ENCODE results near the gene PAPPA. TPM values are rescaled to one million over a fixed set of nuclear protein-coding genes. Genes with fewer than 3 reads are reported as not detected.

Gene PAPPA
- total RNA-seq, 1 experiment from 2014 or later: 3.9 TPM

GRCh38 chr9:116405321-116405720 is 251.7 kb downstream of the PAPPA start:
- no peak overlapping the region for H2AFZ ChIP-seq
- no peak overlapping the region for H3K4me3 ChIP-seq
- no peaks in the 10 kb centered on the region for H3K36me3 ChIP-seq (ENCODE audit: low read depth)
- H3K27ac ChIP-seq: no peak overlapping the region
- H3K9me2 ChIP-seq (ENCODE audit: insufficient read depth): no peaks in the 10 kb centered on the region
- TF ChIP-seq, protein P1, sequence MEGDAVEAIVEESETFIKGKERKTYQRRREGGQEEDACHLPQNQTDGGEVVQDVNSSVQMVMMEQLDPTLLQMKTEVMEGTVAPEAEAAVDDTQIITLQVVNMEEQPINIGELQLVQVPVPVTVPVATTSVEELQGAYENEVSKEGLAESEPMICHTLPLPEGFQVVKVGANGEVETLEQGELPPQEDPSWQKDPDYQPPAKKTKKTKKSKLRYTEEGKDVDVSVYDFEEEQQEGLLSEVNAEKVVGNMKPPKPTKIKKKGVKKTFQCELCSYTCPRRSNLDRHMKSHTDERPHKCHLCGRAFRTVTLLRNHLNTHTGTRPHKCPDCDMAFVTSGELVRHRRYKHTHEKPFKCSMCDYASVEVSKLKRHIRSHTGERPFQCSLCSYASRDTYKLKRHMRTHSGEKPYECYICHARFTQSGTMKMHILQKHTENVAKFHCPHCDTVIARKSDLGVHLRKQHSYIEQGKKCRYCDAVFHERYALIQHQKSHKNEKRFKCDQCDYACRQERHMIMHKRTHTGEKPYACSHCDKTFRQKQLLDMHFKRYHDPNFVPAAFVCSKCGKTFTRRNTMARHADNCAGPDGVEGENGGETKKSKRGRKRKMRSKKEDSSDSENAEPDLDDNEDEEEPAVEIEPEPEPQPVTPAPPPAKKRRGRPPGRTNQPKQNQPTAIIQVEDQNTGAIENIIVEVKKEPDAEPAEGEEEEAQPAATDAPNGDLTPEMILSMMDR (conservative IDR thresholded peaks at IDR 0.05): no peak
- no peak for TF ChIP-seq EZH2 (IDR thresholded peaks at IDR 0.05; ENCODE audit: low read depth)
- H3K9me3 ChIP-seq (ENCODE audit: insufficient read depth, low read depth): no peaks in the 10 kb centered on the region
- no peaks in the 10 kb centered on the region for H3K4me1 ChIP-seq (replicated peaks; ENCODE audit: insufficient read depth)
- H3F3A ChIP-seq (ENCODE audit: insufficient read depth, low read depth): no peaks in the 10 kb centered on the region
- H3K79me2 ChIP-seq (ENCODE audit: low read depth): no peaks in the 10 kb centered on the region
- H3K4me2 ChIP-seq: no peak overlapping the region
- no TSS peak for BruUV-seq (replicated peaks)
- ChIA-PET POLR2A (ENCODE audit: unreplicated experiment) (no interaction called here), CTCF (no interaction called here)
- DNase-seq: no peak
- H3K27me3 ChIP-seq (ENCODE audit: insufficient read depth, low read depth): no peaks in the 10 kb centered on the region
- intact Hi-C loops (cut with micrococcal nuclease; ENCODE audit: unreplicated experiment): no loop called here
- H4K20me1 ChIP-seq (ENCODE audit: insufficient read depth): no peaks in the 10 kb centered on the region

DNA sequence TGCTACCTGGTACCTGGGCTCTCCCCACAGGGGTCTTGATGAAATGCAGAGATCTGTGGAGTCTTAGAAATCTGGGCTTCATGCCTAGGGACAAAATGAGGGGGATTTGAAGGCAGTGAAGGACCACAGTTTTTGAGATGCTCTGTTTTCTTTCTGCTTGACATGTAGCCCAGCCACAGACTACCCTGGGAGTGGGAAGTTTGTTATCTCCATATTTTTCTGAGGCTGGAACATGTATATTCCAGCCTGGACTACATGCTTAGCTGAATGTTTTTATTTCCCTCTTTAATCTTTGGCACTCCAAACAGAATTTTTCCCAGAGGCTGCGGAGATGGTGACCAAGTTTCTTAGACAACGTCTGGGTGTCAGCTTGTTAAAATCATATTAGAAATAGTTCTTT is 252.9 kb downstream of the PAPPA start:
- H3K4me2 ChIP-seq: no peak overlapping the region
- H3K27ac ChIP-seq: no peak overlapping the region
- no peaks in the 10 kb centered on the region for H3K9me2 ChIP-seq (ENCODE audit: insufficient read depth)
- CTCF ChIA-PET: no interaction called here
- H3K36me3 ChIP-seq (ENCODE audit: low read depth): no peaks in the 10 kb centered on the region
- H3K27me3 ChIP-seq (ENCODE audit: insufficient read depth, low read depth): no peaks in the 10 kb centered on the region
- no TSS peak for BruUV-seq (replicated peaks)
- intact Hi-C loops (cut with micrococcal nuclease; ENCODE audit: unreplicated experiment): no loop called here
- DNase-seq: no peak
- TF ChIP-seq, protein P1 (conservative IDR thresholded peaks at IDR 0.05): no peak
- TF ChIP-seq EZH2 (IDR thresholded peaks at IDR 0.05; ENCODE audit: low read depth): no peak
- POLR2A ChIA-PET (ENCODE audit: unreplicated experiment): no interaction called here
- H4K20me1 ChIP-seq (ENCODE audit: insufficient read depth): no peaks in the 10 kb centered on the region
- H2AFZ ChIP-seq: no peak overlapping the region
- no peaks in the 10 kb centered on the region for H3F3A ChIP-seq (ENCODE audit: insufficient read depth, low read depth)
- no peaks in the 10 kb centered on the region for H3K4me1 ChIP-seq (replicated peaks; ENCODE audit: insufficient read depth)
- no peak overlapping the region for H3K4me3 ChIP-seq
- no peaks in the 10 kb centered on the region for H3K79me2 ChIP-seq (ENCODE audit: low read depth)
- H3K9me3 ChIP-seq (ENCODE audit: insufficient read depth, low read depth): no peaks in the 10 kb centered on the region

- no peak for DNase-seq
- H3K27me3 ChIP-seq (ENCODE audit: insufficient read depth, low read depth): no peaks in the 10 kb centered on the region
- no peaks in the 10 kb centered on the region for H3K36me3 ChIP-seq (ENCODE audit: low read depth)
- H3K9me3 ChIP-seq (ENCODE audit: insufficient read depth, low read depth): no peaks in the 10 kb centered on the region
- ChIA-PET POLR2A (ENCODE audit: unreplicated experiment) (no interaction called here), CTCF (no interaction called here)
- H3K79me2 ChIP-seq (ENCODE audit: low read depth): no peaks in the 10 kb centered on the region
- H4K20me1 ChIP-seq (ENCODE audit: insufficient read depth): no peaks in the 10 kb centered on the region
- no TSS peak for BruUV-seq (replicated peaks)
- H3F3A ChIP-seq (ENCODE audit: insufficient read depth, low read depth): no peaks in the 10 kb centered on the region
- intact Hi-C loops (cut with micrococcal nuclease; ENCODE audit: unreplicated experiment): no loop called here
- no peak overlapping the region for H3K4me2 ChIP-seq
- H3K4me1 ChIP-seq (replicated peaks; ENCODE audit: insufficient read depth): no peaks in the 10 kb centered on the region
- TF ChIP-seq, protein P1 (conservative IDR thresholded peaks at IDR 0.05): no peak
- no peak for TF ChIP-seq EZH2 (IDR thresholded peaks at IDR 0.05; ENCODE audit: low read depth)
- no peaks in the 10 kb centered on the region for H3K9me2 ChIP-seq (ENCODE audit: insufficient read depth)
- H3K4me3 ChIP-seq: no peak overlapping the region
- no peak overlapping the region for H3K27ac ChIP-seq
- H2AFZ ChIP-seq: no peak overlapping the region
Observed at GRCh38 chr9:116409129-116409528, 255.5 kb downstream of the PAPPA start.

Measured in PC-9 (cell line).